CD4-positive, alpha-beta T cell treated with Interleukin-10 for 1 hour (primary cell): ENCODE results near the gene PTPN11.
"Not testable (repeated sequence)": the region's sequence is repeated elsewhere in the genome, so short reads cannot be mapped to it uniquely, and the experiment has no call there.

ENCODE experiments used
- DNase-seq: peaks from one replicate; pipeline ENCODE4 v3.0.0-alpha.2; 2020

PTPN11 gene

GRCh38 chr12:112457142-112457541 is 38.4 kb downstream of the PTPN11 start:
- not testable (repeated sequence) for DNase-seq

GRCh38 chr12:112458330-112458729 is 39.6 kb downstream of the PTPN11 start:
- no peak for DNase-seq

DNA sequence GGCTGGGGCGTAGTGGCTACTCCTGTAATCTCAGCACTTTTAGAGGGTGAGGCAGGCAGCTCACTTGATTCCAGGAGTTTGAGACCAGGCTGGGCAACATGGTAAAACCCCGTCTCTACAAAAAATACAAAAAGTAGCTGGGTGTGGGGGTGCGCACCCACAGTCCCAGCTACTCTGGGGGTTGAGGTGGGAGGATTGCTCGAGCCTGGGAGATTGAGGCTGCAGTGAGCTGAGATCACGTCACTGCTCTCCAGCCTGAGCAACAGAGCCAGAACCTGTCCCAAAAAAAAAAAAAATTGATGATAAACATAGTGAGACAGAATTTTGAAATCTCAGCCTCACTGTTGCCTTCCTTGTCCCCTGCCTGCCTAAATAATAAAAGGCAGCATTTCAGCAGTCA is 40.0 kb downstream of the PTPN11 start:
- DNase-seq = no peak

- no peak for DNase-seq
Measured at GRCh38 chr12:112463478-112463877, 44.7 kb downstream of the PTPN11 start.

GRCh38 chr12:112464605-112465004 is 45.9 kb downstream of the PTPN11 start:
- DNase-seq = no peak

DNA sequence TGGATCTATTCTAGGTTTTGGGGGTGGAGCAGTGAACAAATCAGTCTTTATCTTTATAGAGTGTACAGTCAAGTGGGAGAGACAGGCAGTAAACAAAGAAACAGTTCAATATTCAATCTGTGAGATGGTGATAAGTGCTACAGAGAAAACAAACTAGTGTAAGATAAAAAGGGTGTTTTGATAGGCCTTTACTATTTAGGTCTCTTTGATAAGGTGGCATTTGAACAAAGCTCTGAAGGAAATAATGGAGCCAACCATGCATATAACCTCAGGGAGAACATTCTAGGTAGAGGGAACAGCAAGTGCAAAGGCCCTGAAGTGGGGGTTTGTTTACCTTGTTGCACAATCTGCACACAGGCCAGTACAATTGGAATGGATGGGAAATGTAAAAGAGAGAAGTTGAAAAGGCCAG is 47.3 kb downstream of the PTPN11 start:
- DNase-seq = no peak

DNA sequence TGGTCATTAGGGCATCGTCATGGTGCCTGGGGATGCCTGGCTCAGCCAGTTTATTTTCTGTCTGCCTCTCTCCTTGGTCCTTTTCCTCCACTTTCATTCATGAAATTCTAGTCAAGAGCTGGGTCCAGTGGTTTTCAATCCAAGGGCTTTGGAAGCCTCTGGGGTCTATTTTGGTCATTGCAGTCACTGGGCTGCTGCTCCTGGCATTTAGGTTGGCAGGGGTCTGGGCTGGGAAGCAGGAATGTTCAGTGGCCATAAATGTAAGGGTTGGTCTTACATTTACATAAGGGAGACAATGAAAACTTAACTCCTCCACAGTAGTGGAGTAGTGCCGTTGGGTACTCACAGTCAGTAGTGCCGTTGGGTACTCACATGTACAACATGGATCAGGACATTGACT is 48.1 kb downstream of the PTPN11 start:
- DNase-seq = no peak

- DNase-seq = no peak
Measured at GRCh38 chr12:112468046-112468445, 49.3 kb downstream of the PTPN11 start.

DNA sequence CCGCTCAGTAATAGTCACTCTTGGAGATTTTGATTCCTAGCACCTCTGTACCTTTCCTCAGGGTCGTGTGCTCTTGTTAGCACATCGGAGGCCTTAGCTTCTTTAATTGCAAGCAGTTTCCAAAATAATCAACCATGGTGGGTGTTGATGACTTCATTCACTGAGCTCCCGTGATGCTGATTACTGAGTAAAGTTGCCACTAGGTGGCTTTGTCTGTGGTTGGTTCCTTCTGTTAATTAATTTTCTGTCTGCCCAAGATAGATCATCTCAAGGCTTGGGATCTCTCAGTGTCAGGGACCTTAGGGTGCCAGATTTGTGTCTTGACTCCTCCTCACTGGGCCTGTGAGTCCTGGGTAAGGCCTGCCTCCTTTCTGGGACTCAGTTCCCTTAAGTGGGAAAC is 54.3 kb downstream of the PTPN11 start:
- DNase-seq = no peak

DNA sequence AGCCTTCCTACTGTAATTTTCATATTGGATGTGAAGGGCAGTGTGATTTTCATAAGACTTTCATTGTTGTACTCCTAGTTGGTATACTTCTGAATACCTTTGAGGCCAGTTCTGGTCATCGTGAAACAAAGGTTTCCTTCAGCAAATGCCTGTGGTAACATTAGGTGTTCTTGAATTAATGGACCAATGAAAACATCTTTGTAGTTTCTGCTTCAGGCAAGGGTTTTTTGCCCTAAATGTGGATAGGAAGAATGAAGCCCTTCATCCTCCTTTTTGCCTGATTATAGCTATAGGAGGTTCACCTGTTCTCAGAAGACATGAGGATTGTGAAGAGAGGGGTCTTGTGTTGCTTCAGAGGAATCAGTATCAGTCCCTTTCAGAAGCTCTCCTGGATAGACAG is 60.7 kb downstream of the PTPN11 start:
- no peak for DNase-seq

DNA sequence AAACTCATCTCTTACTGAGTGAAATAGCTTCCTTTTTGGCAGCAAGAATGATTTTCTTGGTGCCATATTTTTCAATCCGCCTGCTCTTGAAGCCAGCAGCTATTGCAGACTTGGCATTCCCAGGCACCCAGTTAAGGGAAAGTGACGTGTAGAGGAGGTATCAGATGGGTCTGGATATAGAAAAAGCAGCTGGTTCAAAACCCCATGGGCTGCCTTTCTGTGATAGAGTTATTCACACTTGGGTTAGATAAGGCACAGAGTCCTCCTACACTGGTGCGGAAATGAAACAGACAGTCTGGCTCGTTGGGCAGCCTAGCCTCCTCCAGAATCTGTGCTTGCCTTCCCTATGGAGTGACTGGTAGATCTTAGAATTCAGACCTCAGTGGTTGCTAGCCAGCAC is 62.2 kb downstream of the PTPN11 start:
- DNase-seq = no peak

DNA sequence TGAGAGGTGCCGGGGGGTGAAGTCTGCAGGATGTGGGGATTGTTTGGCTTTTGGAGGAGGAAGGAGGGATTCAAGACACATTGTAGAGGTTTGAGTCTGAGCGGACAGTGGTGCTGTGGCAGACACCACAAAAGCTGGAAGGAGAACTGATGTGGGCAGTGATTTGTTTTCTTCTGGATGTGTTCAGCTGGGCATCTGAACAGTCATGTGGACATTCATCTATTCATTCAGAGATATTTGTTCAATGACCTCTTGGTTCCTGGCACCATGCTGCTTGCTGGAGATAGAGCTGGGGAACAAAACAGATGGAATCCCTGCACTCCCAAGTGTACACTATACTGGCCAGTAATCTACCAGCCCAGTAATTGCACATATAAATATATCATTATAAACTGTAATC is 64.0 kb downstream of the PTPN11 start:
- DNase-seq = no peak

DNA sequence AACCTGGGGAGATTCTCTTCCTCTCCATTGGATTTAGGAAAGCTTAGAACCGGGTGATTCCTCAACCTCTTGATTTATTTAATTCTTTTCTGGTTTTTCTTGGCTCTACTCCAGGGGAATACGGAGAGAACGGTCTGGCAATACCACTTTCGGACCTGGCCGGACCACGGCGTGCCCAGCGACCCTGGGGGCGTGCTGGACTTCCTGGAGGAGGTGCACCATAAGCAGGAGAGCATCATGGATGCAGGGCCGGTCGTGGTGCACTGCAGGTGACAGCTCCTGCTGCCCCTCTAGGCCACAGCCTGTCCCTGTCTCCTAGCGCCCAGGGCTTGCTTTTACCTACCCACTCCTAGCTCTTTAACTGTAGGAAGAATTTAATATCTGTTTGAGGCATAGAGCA is 67.6 kb downstream of the PTPN11 start:
- DNase-seq = no peak

DNA sequence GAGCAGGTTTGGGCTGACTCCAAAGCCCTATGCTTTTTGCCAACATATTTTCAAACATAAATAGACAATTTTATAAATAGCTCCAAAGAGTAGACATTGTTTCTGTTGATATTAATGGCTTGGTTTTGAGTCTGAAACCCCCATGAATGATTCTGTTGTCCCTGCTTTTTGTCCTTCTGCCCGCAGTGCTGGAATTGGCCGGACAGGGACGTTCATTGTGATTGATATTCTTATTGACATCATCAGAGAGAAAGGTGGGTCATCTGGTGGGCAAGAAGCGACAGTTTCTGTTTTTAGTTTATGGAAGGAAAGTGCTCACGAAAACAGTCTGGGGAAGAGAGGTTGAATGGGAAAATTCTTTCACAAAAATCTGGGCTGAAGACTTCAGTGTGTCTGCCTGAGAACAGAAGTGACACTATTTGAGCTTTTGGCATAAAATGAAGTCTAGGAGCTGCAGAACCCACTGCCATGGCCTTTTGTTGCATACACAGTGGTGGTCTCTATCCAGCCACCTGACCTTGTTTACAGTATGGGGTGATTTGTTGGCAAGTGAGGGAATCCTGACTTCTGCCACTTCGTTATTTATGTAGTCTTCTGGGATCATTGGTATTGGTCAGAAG is 69.6 kb downstream of the PTPN11 start:
- no peak for DNase-seq

- no peak for DNase-seq
Measured at GRCh38 chr12:112489456-112489855, 70.7 kb downstream of the PTPN11 start.

DNA sequence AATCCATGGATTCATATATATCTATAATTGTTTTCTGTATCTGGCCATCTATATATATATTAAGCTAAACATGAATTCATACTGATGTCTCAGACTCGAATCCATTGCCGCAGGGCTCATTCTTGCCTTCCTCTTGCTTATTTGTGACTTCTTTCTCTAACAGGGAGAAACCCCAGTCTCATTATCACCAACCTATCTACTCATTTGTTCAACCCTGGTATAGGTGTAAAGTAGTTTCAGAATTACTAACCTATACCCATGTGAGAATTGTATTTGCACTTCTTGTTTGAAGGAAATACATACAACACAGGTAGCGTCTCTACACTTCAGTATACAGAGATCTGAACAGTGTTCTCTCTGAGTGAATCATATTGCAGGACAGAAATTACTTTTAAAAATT is 77.7 kb downstream of the PTPN11 start:
- no peak for DNase-seq

DNA sequence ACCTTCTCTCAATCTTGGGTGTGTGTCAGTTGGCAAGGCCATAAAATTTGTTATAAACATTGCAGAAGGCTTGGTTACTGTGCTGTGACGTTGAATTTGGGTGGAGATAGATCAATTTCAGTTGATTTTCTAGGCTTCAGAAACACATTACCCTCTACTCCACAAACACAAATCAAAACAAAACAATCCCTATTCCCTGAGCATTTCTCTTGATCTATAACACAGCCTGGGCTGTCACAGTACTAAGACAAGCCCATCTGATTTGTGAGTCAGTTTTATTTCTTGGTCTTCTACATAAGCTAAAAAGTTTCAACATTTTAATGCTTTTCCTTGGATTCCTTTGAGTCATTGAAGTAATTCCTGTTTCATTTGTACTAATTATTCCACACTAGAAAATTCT is 79.8 kb downstream of the PTPN11 start:
- no peak for DNase-seq

DNA sequence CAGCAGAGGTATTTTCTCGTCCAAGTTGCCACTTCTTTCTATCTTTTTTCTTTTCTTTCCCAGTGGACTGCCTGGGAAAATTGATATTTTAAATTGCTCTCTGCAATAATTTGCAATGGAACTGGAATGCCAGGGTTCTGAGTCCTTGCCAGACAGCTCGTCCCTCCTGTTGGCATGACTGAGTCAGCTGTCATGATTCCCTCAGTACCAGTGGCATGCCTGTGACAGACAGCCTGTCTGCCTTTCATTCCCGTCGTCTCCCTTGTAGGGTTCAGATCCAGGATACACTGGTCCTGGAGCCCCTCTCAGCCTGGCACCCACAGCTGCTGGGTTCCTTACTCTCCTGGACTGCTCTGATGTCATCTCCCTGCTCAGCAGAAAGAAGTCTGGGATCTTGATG is 84.8 kb downstream of the PTPN11 start:
- DNase-seq = no peak

DNA sequence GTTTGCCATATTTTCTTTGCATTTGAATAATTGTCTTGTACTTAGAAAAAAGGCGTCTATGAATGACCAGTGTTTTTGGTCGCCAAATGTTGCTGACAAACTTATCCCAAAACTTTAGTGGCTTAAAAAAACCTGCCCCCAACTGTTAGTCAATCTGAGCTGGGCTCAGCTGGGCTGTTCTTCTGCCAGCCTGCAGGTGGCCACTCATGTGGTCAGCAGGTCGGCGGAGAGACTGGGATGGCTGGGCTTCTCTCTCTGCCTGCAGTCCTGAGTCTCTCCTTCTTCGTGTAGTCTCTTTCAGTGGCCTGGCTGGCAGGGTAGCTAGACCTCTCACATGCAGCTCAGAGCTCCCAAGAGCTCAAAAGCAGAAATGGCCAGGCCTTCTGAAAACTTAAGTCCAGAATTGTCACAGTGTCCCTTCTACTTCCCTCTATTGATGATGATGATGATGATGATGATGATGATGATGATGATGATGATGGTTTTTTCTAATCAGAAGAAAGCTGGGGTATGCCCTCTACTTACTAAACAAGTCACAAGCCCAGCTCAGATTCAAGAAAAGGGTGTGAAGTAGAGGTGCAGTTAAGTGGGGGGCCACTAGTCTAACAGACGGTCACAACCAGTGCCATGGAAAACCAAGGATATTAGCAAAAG is 87.9 kb downstream of the PTPN11 start:
- DNase-seq = no peak

DNA sequence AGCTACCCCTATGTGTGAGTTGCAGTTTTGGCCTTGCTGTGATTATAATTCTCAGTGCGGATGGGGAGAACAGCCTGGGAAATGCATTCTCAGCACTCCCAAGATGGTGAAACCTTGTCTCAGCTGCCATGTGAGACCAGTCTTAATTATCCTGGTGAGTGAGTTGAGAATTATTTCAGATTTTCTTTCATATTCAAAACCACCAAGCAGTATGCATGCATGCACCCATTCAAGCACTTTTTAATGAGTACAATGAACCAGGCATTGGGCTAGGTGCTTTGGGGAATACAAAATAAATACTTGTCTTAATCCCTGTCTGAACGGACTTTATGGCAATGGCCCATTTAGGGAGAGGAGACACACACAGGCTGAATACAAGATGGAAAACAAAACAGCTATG is 94.7 kb downstream of the PTPN11 start:
- no peak for DNase-seq

DNA sequence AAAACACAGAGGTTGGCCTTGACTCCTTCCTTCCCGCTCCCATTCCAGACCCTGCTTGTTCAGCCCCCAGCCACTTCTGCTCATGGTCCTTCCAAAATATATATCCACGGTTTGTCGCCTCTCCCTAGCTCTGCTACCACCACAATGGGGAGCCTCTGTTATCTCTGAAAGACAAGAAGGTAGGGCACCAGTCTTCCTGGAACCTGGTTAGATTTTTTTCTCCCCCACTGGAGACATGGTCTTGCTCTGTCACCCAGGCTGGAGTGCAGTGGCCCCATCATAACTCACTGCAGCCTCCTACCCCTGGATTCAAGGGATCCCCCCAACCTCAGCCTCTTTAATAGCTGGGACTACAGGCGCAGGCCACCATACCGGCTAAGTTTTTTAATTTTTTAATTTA is 95.7 kb downstream of the PTPN11 start:
- no peak for DNase-seq

DNA sequence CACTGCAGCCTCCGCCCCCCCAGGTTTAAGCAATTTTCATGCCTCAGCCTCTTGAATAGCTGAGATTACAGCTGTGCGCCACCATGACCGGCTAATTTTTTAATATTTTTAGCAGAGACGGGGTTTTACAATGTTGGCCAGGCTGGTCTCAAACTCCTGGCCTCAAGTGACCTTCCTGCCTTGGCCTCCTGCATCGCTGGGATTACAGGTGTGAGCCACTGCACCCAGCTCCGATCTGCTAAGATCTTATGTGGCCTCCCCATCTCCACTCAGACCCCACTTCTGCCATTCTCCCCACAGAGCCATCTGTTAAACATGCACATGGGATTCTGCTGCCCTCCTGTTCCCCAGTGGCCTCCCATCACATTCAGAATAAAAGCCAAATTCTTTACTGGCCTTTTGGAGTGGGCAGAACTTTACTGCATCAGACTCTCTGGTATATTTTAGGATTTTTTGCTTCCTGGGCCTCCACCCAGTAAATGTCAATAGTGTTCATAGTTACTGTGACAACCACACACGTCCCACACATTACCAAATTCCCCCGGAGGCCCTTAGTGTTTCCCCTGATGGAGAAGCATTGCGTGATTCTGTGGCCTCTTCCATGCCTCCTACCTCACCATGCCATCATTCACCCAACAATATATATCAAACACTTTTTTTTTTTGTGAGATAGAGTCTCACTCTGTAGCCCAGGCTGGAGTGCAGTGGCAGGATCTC is 96.3 kb downstream of the PTPN11 start:
- DNase-seq = no peak

- DNase-seq = no peak
Measured at GRCh38 chr12:112515868-112516267, 97.1 kb downstream of the PTPN11 start.

GRCh38 chr12:112517730-112518364 is 99.1 kb downstream of the PTPN11 start:
- DNase-seq = no peak
